GM18526 (cell line): Measurements from ENCODE around the gene NOSIP.

Source experiments
- POLR2A ChIP-seq: IDR thresholded peaks from 3 replicates; pipeline ENCODE4 v1.6.1; 2011; ENCODE audit not compliant: insufficient read length; ENCODE audit errors: extremely low read depth

The NOSIP gene

DNA sequence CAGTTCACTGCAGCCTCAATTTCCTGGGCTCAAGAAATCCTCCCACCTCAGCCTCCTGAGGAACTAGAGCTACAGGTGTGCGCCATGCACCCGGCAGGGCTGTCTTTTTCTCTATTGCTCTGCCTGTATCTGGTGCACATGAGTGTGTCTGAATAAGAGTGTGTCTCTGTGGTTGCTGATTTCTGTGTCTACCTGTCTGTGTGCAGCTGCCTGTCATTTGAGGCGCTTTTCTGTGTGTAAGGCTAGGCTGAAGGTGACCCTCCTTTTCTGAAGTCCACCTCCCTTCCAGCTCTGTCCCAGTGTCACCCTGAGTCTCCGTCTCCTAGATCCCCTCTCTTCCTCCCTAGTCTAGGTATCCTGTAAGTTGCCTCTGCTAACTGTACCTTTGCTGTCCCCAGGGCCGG, 9.1 kb upstream of the NOSIP start:
- no peak for TF ChIP-seq POLR2A

DNA sequence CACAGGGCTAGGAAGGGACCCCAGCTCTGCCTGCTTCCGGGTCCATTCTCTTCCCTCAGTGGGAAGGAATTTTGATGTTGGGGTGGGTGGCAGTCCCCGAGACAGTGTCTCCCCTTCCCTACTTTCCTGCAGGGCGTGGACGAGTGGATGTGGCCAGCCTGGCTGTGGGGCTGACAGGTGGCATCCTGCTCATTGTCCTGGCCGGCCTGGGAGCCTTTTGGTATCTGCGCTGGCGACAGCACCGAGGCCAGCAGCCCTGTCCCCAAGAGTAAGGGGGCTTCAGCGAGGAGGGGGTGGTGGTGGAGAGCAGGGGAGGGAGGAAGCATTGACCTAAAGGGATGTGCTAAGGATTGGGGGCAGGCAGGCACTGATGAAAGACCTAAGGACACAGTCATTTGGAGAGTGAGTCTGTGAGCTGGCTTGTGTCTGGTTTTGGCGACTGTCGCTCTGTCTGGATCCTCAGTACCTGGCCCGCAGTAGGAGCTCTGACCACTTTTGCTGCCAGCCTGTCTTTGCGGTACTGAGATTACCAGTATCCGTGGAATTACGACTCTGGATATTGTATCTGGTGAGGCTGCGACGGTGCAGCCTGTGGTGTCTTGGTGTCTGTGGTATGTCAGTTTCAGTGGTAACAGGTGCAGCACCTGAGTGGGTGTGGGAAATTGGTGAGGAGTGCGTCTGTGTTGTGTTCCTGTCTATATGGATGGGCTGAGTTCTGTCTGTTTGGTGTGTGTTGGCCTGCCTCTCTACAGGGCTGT, 8.2 kb upstream of the NOSIP start:
- no peak for TF ChIP-seq POLR2A

DNA sequence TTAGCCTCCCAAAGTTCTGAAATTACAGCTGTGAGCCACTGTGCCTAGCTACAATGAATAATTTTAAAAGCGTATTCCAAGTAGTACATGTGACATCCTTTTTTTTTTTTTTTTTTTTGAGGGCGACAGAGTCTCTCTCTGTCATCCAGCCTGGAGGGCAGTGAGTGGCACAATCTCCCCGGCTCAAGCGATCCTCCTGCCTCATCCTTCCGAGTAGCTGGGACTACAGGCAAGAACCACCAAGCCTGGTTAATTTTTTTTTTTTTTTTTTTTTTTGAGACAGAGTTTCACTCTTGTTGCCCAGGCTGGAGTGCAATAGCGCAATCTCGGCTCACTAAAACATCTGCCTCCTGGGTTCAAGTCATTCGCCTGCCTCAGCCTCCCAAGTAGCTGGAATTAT, 6.9 kb upstream of the NOSIP start:
- TF ChIP-seq POLR2A = no peak

DNA sequence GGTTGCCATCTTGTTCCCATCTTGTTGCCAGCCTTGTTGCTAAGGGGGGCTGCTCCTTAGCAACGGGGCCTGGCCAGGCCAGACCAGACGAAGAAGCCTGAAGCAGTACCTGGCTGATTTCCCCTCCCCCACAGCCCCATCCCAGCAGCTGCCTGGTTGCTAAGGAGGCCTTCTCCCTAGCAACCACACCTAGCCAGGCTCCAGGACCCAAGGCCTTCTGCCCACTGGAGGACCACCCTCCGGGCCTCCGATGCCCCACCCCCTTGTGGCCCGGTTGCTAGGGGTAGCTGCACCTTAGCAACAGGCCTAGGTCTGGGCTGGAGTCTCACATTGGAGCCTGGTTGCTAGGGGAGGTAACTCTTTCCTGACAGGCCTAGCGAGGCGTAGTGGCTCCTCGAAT, 4.7 kb upstream of the NOSIP start:
- TF ChIP-seq POLR2A = no peak

DNA sequence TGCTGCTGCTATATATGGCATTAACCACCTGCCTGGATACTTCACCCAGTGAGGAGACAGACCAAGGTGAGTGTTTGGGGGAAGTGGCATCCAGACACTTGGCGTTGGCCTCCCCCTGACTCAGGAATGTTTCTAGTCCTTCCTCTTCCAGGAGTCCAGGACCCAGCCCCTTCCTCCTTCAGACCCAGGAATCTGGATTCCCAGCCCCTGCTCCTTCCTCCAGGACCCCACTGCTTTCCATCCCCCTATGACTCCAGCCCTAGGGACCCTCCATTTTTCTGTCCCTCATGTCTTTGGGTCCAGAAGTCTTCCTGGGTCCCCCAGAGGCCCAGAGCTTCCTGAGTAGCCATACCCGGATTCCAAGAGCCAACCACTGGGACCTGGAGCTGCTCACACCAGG, 2.9 kb upstream of the NOSIP start:
- TF ChIP-seq POLR2A = no peak

DNA sequence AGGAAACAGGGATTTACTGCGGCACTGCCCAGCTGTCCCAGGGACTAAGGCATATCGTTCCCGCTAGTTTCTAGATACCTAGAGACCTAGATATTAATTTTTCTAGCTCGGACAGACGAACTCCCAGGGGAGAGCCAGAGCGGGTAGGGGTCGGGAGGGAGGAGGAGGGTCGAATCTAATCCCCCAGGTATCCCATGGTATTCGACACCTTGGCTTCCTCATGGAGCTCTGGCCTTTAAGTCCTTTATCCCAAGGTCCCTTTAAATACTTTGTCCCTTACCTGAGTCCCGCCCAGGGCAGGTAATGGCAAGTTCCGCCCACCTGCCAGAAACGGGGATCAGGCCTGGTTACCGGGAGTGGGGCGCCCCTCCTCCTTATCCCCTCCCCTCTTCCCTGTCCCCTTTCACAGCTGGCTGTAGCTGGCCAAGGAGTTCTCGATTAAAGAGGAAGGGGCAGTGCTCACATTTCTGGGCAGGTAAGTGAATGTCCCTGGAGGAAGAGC, 702 bp upstream of the NOSIP start, which contains the start of gene PRRG2:
Gene PRRG2 (plus strand): TSS at position 310 of the 502 bp plus-strand sequence. CDS start 1,904 bp downstream, outside the sequence.
- no peak for TF ChIP-seq POLR2A

DNA sequence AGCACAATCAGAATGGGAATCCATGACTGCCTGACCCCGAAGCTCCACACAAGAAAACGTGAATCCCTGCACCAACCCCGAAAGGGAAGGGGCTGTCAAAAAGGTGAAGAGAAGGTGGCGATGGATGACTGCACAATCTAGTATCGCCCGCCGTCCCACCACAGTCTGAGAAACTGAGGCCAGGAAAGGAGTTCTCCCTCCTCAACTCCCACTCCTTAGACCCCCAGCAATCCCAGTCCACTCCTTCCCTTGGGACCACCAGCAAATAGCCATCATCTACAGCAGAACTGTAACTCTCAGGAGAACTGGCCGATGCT, 451 bp downstream of the NOSIP start:
- TF ChIP-seq POLR2A = no peak

DNA sequence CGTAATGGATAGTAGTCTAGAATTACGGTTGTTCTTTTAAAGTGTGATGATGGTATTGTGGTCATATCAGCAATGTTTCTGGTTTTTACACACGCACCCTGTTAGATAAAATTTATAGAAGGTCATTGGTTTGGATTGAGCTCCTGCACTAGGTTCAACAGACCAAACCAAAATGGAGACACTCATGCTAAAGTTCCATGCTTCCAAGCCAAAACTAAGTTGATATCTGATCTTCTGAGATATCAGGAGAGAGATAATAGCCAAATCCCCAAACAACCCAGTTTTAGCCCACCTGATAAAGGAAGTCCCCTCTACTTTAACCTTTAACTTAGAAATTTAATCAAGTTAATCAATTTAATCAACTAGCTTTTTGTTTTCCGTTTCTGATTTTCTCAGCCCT, 1.2 kb downstream of the NOSIP start:
- TF ChIP-seq POLR2A = no peak

DNA sequence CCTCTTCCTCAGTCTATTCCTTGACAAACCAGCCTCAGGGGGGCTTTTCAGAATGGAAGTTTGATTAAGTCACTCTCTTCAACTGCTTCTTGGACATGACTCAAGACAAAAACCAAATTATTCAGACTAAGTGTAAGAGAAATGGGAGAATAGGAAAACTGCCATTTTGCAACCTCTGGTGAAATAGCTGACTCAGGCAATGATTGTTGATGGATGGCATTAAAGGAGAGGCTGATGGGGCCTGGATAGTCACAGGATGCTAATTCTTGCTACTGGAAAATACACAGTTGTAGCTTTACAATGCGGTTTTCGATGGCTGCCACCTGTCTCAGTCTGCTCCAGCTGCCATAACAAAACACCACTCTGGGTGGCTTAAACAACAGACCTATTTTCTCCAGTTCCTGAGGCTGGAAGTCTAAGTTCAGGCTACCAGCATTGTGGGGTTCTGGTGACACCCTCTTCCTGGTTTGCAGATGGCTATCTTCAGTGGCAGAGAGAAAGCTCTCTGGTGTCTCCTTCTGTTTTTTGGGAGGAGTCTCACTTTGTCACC, 6.1 kb downstream of the NOSIP start:
- no peak for TF ChIP-seq POLR2A

DNA sequence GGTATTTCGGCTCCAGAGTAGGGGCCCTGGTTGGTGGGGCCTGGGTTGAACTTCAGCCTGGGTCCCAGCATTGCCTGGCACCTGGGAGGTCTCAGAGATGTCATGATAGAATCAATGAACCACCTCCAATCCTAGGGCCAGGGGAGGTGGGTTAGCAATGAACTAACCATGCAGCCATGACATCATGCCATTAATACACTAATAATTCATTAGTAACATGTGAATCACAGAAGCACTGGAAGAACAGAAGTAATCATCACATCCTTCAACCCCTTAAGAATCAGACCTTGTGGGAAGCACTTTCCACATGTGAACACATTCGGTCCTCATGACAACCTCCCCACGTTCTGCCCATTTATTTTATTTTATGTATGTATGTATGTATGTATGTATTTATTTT, 6.9 kb downstream of the NOSIP start:
- no peak for TF ChIP-seq POLR2A

DNA sequence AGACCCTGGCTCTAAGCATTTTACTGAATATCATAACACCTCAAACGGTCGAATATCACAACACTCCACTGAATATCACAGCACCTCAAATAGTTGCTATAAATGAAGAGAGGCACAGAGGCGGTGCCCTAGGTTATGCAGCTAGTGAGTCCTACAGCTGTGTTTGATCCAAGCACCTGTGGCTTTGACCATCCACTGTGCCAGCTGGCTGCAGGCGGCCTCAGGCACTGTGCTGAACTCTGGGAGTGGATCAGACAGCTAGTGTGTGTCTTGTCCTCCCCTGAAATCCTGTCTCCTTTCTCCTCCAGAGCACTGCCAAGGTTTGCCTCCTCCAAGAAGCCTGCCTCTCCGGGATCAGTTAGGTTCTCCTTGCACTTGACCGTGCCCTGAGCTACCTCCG, 7.3 kb downstream of the NOSIP start:
- no peak for TF ChIP-seq POLR2A

DNA sequence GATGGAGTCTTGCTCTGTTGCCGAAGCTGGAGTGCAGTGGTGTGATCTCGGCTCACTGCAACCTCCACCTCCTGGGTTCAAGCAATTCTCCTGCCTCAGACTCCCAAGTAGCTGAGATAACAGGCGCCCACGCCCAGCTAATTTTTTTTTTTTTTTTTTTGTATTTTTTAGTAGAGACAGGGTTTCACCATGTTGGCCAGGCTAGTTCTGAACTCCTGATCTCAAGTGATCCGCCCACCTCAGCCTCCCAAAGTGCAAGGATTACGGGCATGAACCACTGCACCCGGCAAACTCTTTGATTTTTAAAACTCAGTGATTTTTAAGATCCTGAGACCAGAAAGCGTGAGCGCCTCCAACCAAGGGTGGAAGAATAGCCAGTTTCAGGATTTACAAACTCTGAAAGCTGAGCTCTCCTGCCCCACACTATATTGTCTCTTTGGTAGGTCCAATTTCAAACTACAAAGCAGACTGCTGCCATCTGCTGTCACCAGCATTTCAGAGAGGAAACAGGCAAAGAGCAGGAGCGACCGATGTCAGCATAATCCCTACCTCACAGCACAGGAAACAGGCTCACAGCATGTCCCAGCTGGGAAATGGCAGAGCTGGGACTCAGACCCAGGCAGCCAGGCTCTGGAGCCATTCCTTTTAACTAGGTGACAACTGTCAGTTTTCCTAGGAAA, 9.2 kb downstream of the NOSIP start:
- no peak for TF ChIP-seq POLR2A

DNA sequence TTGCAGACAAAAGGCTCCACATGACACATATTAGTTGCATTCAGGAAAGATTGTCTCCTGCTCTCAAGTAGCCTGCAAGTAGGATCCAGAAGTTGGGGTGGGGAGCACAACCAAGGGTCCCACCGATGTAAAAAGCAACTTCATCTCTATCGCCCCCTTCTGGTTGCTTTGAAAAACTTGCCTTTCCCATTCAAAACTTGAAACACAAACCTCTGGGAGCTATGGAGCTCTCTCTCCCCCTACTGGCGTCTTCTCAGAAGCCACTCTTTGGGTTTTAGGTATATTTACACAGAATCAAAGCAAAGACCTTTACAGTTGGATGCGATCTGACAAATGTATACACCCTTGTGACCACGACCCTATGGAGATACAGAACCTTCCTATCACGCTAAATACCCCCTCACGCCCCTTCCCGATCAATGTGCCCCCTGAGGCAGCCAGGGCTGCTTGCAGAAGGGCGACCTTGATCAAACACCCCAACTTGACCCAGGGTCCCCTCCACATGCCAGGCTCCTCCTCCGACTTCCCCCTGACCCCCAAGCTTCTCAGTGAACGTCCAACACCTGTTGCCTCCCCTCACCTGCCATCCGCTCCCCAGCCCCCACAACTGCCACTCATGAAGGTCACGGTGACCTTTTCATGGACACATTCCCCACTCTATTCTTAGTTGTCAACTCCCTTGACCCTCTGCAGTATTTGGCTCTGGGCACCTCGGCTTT, 10.1 kb downstream of the NOSIP start:
- no peak for TF ChIP-seq POLR2A

DNA sequence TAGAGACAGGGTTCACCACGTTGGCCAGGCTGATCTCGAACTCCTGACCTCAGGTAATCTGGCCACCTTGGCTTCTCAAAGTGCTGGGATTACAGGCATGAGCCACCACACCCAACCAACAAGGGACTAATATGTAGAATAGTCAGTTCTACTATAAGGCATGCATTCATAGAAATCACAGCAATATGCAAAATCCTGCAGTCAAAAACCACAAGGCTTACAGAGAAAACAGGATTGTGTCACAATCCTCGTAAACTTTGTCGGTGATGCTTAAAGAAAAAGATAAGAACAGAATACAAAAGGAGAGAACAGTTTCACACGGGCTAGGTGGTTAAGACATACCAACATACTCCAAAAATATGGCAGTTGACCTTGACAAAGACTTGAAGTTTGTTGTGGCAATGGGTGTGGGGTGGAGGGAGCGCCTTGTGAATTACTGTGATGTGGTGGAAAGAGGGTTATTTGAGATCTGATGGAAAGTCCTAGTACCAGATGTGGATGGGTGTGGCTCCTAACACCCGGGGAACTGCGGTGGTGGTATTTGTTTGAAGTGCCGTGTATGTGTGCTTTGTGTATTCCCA, 12.4 kb downstream of the NOSIP start:
- no peak for TF ChIP-seq POLR2A

DNA sequence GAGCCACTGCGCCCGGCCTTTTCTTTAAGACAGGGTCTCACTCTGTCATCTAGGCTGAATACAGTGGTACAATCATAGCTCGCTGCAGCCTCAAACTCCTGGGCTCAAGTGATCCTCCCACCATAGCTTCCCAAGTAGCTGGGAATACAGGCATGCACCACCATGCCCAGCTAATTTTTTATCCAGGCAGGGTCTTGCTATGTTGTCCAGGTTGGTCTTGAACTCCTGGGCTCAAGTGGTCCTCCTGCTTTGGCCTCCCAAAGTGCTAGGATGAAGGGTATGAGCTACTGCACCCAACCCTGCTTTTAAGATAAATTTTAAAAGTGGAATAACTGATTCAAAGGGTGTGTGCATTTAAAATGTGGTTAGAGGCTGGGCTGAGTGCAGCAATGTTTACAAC, 14.1 kb downstream of the NOSIP start:
- no peak for TF ChIP-seq POLR2A
